DMS153 treated with DMSO at 0.1 percent for 48 hours (cell line): ENCODE data around the gene GDE1.
A peak's percentile ranks its signal among the peaks of the same experiment; 100 is the strongest.
"Not testable (repeated sequence)": the region's sequence is repeated elsewhere in the genome, so short reads cannot be mapped to it uniquely, and the experiment has no call there.

Source experiments
- DNase-seq: peaks from one replicate; lab custom pipeline; 2025; ENCODE audit not compliant: unreplicated experiment; lab: John Stamatoyannopoulos, UW

Gene GDE1, protein sequence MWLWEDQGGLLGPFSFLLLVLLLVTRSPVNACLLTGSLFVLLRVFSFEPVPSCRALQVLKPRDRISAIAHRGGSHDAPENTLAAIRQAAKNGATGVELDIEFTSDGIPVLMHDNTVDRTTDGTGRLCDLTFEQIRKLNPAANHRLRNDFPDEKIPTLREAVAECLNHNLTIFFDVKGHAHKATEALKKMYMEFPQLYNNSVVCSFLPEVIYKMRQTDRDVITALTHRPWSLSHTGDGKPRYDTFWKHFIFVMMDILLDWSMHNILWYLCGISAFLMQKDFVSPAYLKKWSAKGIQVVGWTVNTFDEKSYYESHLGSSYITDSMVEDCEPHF

DNA sequence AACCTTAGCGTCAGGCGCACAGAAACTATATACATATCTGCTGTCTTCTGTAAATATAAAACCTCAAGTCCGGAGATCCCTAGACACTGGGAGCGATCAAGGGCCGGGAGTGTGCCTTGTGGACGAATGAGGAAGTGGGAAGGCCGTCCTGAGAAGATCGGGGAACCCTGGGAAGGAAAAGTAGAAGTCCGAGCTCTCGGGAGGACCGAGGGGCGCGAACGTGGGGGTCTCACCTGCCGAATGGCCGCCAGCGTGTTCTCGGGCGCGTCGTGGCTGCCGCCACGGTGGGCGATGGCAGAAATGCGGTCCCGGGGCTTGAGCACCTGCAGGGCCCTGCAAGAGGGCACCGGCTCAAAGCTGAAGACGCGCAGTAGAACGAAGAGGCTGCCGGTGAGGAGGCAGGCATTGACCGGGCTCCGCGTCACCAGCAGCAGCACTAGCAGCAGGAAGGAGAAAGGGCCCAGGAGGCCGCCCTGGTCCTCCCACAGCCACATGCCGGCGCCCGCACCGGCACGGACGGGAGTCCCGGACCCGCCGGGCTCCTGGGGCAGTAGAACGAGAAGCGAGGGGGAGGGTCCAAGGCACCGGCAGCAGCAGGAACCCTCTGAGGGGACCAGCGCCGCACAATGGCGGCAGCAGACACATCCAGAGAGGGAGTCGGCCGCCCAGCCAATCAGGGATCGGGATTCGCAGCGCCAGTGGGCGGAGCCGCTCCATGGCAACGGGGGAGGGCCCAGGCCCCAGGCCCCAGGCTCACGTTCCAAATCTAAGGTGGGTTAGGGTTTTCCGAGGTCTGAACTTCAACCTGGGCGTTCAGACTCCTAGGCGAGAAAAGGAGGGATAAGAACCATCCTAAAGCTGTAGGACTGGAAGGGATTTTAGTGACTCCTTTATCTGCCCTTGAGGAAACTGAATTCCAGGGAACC, at the start of gene GDE1:
GDE1 (minus strand) TSS at position 628 of the 926 bp plus-strand sequence; CDS start at position 494, 134 bp downstream.
- peak; percentile 87 for DNase-seq

- no peak for DNase-seq
Observed at GRCh38 chr16:19567560-19567959, 45.7 kb upstream of the GDE1 start.

GRCh38 chr16:19566362-19566761, 44.5 kb upstream of the GDE1 start:
- no peak for DNase-seq

GRCh38 chr16:19563377-19563776, 41.5 kb upstream of the GDE1 start:
- no peak for DNase-seq

DNA sequence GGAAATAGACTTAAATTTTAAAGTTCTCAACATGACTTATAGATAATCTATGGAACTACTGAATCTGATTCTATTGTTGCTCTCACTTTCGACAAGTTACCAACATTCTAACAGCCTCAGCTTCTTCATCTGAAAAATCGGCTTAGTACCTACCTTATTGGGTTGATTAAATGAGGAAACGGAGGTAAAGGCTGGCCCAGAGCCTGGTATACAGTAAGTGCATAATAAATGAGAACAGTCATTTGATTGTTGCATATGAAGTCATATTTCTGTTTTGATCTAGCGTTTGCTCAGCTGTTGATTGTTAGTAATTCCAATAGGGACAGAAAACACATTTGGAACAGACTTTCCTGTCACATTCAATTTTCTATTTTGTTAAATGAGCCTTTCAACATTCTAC, 38.2 kb upstream of the GDE1 start:
- DNase-seq: no peak

DNA sequence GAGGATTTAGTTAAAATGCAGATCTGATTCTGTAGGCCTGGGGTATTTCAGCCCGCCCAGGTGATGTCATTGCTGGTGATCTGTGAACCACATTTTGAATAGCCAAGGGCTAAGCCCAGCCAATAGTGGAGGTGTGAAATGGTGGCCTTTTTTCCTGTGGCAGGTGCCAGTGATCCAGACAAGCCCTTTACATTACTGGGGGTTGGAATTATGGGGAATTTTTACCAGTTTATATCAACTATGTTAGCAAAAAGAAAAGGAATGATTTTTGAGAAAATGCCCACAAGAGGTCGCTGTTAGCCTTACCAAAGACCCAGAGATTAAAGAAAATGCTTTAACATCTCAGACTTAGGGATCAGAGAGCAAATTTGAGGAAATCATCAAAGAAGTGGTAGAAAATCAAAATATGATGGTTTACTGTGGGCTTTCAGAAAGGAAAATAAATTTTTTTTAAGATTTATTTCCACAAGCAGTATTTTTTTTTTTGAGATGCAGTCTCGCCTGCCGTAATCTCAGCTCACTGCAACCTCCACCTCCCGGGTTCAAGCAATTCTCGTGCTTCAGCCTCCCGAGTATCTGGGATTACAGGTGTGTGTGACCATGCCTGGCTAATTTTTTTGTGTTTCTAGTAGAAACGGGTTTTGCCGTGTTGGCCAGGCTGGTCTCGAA, 37.5 kb upstream of the GDE1 start:
- DNase-seq: peak; percentile 46

- DNase-seq: no peak
Observed at GRCh38 chr16:19555938-19556771, 34.3 kb upstream of the GDE1 start.

DNA sequence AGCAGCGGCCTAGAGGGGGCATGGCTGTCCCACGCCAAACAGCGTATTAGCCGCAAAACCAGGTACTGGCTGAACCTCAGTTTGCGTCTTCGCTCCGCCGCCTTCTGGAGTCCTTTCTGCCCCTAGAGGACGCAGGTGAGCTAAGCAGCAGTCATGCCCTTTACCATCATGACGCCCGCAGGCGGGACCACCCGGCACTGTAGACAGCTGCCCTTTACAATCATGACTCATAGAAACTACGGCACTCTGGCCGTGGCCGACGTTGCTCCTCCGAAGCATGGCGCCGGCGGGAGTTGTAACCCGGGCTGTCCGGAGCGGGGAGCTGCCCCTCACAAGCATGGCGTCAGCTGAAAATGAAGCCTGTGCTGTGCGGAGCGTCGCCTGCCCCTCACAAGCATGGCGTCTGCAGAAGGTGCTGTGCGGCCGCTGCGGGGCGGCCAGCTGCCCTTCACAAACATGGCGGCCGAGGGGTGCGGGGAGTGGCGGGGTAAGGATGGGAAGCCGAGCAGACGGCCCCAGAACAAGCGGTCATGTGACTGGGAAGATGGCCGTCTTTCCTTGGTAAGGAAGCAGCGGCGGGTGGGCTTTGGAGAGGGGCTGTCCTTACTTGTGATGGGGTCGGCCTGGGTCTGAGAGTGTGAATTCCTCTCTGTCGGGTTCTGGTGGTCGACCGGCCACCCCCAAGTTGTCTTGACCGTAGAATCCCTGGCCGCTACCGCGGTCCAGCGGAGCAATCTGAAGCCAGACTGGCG, 33.5 kb upstream of the GDE1 start, which contains the start of gene VPS35L:
VPS35L (plus strand) TSS at position 518 of the 752 bp plus-strand sequence; CDS start at position 545, 27 bp downstream.
- peak; percentile 90 for DNase-seq

GRCh38 chr16:19549673-19550072, 27.8 kb upstream of the GDE1 start:
- no peak for DNase-seq

DNA sequence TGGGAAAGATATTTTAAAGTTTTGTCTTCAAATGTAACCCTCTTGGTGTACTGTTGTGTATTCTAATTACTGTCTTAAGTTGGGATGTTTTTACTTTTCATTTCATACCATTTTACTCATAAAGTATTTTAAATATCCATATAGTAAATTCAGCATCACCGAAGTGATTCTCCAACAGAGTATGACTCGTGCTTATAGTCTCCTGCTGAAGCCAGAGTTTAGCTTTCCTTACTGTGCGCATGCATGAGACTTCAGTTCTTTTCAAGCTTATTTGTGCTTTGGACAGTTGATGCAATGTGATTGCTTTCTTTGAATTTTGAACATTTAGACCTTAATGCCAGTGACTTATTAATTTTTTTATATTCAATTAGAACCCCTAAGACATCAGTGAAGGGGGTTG, 26.2 kb upstream of the GDE1 start:
- DNase-seq: no peak

- DNase-seq: not testable (repeated sequence)
Observed at GRCh38 chr16:19543278-19543996, 21.5 kb upstream of the GDE1 start.

- DNase-seq: peak; percentile 93
Observed at GRCh38 chr16:19542138-19542821, 20.4 kb upstream of the GDE1 start.

DNA sequence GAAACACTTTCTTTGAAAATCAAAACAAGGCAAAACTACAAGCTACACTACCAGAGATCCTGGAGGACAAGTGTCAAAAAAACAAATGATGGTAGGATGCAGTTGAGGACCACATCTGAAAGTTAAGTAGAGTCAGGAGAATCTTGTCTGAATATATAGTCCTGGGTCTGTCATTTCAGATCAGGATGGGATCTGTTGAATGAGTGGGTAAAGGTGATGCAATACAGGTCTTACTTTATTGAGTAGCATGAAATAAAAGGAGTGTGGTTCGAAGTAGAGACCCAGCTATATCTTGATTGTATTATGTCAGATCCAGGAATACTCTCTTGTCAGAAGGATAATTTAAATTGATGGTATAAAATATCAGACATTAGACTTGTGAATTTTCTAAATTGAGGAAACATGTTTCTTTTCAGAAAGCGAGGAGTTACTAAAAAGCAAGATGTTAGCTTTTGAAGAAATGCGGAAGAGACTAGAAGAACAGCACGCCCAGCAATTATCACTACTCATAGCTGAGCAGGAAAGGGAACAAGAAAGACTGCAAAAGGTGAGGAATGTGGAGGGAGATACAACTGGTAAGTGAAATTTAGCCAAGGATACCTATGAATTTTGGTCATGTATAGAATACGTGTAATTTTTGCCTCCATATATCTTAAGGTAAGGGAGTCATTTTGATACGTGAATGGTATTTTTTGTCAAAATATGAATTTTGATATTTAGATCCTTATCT, 18.5 kb upstream of the GDE1 start:
- no peak for DNase-seq

DNA sequence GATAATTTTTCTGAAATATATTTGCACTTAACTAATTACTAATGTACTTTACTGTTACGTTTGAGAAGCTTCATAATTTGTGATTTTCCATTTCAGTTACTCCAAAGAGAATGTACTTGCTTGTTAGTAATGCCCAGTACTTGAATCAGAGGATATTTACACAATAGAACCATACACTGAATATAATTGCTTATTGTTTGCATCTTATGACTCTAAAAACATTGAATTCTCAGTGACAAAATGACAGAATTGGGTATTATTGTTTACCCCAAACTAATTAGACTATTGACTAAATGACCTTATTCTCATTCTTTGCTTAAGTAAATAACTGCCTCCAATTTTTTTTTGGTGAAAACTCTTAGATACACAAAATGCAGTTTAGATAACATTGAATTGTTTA, 10.7 kb upstream of the GDE1 start:
- no peak for DNase-seq

DNA sequence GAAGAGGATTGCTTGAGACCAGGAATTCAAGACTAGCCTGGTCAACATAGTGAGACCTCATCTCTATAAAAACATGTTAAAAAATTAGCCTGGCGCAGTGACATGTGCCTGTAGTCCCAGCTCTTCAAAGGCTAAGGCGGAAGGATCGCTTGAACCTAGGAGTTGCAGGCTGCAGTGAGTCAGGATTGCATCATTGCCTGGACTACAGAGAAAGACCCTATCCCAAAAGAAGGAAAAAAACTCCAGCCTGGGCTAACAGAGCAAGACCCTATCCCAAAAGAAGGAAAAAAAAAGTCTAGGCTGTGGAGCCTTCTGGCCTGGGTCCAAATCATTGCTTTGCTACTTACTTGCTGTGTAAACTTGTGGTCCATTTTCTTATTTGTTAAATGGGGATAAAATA, 6.8 kb upstream of the GDE1 start:
- DNase-seq: no peak

GRCh38 chr16:19527161-19527560, 5.3 kb upstream of the GDE1 start:
- no peak for DNase-seq

GRCh38 chr16:19525385-19525723, 3.5 kb upstream of the GDE1 start:
- no peak for DNase-seq
